NCI-H2196 (cell line): ENCODE results near the gene CD6.

Source experiments
- DNase-seq: peaks from one replicate; lab custom pipeline; 2025; ENCODE audit not compliant: unreplicated experiment; lab: John Stamatoyannopoulos, UW

The CD6 gene

GRCh38 chr11:60982184-60982583 is 10.7 kb downstream of the CD6 start:
- no peak for DNase-seq

GRCh38 chr11:60984149-60984548 is 12.7 kb downstream of the CD6 start:
- no peak for DNase-seq

DNA sequence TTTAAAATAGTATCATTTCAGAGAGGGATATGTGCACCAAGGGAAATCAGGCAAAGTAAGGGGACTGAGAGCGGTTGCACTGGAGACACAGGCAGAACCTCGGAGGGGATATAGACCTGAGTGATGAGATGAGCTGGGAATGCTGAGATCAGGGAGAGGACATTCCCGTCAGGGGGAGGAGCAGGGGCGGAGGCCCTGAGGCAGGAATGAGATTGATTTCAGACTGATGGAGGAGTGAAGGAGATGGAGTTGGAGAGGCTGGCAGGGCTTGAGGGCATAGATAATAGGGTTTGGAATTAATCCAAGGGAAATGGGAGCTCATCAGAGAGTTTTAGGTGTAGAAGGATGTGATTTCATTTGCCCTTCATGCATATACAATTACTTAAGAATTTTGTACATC is 13.2 kb downstream of the CD6 start:
- no peak for DNase-seq

- no peak for DNase-seq
Measured at GRCh38 chr11:60985501-60985900, 14.0 kb downstream of the CD6 start.

DNA sequence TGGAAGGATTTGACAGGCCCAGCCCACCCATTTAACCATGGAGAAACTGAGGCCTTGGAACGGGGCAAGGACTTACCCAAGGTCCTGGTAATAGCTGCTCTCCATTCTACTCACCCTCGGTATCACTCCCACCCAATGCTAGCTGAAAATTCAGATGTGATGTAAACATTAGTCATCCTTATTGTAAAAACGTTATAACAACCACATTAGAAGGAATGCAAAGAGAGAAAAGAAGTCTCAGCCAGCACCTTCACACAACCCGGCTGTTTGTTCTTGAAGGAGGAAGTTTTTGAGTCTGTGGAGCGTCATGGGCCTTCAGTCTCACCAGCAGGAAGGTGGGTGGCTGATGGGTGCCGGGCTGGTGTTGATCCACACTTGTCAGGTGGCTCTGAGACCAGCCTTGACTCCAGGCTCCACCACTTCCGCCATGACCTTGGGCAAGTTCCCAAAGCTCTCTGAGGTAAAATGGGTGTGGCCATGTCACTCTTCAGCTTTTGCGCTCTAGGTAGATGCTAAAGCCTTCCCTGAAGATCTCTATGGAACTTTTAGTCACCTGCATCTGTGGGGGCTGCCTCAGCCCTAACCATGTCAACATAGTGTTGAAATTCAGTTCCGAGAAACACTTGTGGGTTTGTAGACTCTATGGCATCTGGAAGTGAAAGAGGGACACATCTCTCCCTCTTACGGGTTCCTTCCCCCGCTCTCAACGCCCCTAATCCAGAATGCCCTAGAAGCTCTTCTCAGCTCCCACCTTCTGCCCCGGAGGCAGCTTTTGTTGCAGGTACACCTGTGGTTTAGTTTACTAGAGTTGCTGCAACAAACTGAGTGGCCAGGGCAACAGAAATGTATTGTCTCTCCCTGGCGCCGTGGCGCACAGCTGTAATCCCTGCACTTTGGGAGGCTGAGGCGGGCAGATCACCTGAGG is 14.8 kb downstream of the CD6 start:
- DNase-seq = no peak

GRCh38 chr11:60987577-60988277 is 16.2 kb downstream of the CD6 start:
- no peak for DNase-seq

GRCh38 chr11:60988658-60989057 is 17.2 kb downstream of the CD6 start:
- DNase-seq = no peak

GRCh38 chr11:60989093-60989650 is 17.7 kb downstream of the CD6 start:
- no peak for DNase-seq

DNA sequence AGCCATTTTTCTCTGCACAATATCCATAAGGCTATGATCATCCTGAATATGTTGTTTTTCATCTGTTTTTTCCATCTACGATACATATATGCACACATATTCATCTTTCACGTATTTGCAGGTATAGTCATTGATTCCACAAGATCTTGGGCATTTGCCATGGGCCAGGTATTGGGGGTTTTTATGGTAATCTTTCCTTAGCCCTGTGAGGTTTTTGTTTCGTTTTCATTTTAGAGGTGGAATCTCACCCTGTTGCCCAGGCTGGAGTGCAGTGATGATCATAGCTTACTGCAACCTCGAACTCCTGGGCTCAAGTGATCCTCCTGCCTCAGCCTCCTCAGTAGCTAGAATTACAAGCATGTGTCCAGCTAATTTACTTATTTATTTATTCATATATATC is 20.0 kb downstream of the CD6 start:
- DNase-seq = no peak

- DNase-seq = no peak
Measured at GRCh38 chr11:60992842-60993409, 21.4 kb downstream of the CD6 start.

DNA sequence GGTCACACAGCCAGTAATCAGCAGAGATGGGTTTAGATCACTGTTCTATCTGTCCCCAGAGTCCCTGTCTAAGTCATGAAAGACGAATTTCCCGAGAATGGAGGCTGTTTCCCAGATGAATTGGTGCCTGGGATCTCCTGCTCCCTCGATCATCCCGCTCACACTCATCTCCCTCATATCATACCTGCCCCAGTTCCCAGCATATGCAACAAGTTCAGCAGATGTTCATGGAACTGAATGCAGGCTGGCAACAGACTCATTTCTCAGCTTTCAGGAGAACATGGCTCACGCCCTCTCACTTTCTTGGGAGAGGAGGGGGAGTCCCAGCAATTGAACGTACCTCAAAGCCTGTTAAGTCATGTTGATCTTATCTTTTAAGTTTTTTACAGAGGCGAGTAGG is 22.1 kb downstream of the CD6 start:
- no peak for DNase-seq

DNA sequence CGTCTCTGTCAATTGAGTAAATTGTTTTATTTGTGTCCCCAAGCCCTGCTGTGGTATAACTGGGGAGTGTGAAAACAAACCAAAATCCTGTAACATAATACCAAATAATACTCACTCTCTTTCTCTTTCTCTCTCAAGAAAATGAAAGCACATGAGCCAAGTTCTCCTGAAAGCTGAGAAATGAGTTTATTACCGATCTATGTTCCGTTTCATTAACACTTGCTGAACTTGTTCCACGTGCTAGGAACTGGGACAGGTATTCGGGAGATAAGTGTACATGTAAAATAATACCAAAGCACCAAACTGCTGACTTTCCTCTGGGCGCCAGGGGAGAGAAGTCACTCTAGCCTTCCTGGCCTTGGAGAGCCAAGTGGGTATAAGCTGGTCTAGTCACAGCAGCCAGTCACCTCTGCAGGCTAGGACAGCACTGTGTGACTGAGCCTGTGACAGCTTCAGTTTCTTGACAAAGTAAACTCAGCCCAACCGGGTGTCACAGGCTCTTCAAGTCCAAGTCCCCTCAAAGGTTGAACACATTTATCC is 23.1 kb downstream of the CD6 start:
- DNase-seq = no peak

DNA sequence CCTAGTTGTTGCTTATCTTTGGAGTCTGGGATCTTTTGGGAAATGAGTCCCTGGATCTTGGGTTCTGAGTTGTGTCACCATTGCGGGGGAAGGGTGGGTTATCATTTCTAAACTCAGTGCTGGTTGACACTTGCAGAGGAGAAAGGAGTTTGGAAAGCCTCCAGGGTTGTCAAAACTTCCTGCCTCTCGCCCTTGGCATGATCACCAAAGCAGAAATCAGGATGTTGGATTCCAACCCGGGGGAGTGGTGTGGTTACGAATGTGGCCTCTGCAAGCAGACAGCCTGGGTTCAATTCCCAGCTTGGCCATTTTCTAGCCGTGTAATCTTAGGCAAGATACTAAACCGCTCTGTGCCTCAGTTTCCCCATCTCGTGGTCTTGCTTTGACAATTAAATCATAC is 24.3 kb downstream of the CD6 start:
- DNase-seq = no peak

DNA sequence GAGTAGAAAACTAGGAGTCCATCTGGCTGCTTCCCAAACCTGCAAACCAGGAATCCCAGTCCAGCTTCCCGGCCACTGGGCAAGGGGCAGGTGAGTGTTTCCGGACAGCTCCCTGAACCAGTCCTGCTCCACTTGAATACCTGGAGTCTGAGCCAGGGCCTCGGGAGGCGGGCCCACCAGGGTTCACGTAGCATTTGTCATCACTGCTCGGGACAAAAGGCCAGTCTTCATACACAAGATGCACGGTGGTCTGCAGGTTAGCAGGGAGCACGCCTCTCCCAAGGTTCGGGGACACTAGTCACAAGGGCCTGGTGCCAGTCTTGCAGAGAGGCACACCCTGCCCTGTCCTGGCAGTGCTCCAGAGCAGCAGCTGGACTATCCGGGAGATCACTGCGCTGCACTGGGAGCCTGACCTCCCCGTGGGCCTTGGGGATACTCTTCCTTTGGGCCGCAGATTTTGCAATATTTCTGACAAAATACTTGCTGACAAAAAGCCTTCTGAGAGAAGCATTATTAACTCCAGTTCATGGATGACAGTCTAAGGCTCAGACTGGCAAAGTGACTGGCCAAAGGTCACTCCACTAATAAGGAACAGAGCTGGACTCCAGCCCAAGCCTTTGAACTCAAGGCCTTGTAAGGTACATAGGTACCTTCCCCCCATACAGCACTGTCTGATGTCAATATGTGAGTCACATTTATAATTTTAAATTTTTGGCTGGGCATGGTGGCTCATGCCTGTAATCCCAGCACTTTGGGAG is 25.1 kb downstream of the CD6 start:
- DNase-seq = no peak

DNA sequence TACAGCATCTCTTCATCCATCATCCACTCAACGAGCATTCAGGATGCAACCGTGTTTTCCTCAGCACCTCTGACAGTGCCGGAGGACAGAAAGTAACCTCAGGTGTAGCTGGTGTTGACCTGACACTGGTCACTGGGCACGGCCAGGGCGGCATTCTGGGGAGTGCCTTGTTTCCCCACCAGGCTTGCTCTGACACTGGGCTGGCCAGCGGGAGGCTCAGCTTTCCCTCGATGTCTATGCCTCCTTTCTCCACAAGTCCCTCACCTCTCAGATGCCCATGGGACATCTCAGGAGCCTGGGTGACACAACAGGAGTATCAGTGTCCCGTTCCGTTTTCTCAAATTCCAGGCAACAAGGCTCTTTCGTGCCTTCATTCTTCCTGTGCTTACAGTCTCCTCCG is 28.9 kb downstream of the CD6 start:
- DNase-seq = no peak

- no peak for DNase-seq
Measured at GRCh38 chr11:61001931-61002330, 30.5 kb downstream of the CD6 start.

- DNase-seq = no peak
Measured at GRCh38 chr11:61002598-61002997, 31.1 kb downstream of the CD6 start.

DNA sequence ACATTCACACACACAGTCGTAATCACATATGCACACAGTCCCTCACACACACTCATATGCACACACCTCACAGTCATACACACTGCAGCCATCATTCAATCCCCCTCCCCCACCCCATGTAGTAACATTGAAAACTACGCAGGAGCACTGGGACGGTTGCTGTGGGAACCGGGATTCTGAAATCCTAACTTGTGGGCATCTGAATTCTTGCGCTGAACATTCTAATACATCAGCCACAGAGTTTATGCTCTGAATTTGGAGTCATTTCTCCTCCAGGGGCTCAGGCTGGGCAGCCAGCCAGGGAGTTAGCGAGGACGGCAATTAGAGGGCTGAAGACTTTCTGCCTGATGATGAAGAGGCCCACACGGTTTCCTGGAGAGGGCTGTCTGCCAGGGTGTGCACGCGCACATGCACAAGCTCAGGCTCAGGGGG is 32.7 kb downstream of the CD6 start:
- no peak for DNase-seq

GRCh38 chr11:61004761-61005181 is 33.3 kb downstream of the CD6 start:
- DNase-seq = no peak

DNA sequence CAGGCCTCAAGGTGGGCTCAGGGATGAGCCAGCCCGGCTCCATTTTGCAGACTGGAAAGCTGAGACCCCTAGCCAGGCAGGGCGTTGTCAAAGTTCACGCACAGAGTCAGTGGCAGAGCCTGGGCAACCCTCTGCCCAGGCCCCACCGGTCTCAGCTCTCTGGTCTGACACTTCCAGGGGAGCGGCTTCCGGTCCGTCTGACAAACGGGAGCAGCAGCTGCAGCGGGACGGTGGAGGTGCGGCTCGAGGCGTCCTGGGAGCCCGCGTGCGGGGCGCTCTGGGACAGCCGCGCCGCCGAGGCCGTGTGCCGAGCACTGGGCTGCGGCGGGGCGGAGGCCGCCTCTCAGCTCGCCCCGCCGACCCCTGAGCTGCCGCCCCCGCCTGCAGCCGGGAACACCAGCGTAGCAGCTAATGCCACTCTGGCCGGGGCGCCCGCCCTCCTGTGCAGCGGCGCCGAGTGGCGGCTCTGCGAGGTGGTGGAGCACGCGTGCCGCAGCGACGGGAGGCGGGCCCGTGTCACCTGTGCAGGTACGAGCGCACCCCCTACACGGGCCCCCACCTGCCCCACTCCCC is 36.0 kb downstream of the CD6 start:
- DNase-seq = no peak
